GM19043 (cell line): ENCODE data around the gene GEN1.

ENCODE experiments used
- ATAC-seq: cut with Tn5 transposase; IDR thresholded peaks from one replicate; pipeline ENCODE4 v1.9.1; 2021; ENCODE audit warnings: low read depth; ENCODE audit not compliant: unreplicated experiment

GEN1 gene

DNA sequence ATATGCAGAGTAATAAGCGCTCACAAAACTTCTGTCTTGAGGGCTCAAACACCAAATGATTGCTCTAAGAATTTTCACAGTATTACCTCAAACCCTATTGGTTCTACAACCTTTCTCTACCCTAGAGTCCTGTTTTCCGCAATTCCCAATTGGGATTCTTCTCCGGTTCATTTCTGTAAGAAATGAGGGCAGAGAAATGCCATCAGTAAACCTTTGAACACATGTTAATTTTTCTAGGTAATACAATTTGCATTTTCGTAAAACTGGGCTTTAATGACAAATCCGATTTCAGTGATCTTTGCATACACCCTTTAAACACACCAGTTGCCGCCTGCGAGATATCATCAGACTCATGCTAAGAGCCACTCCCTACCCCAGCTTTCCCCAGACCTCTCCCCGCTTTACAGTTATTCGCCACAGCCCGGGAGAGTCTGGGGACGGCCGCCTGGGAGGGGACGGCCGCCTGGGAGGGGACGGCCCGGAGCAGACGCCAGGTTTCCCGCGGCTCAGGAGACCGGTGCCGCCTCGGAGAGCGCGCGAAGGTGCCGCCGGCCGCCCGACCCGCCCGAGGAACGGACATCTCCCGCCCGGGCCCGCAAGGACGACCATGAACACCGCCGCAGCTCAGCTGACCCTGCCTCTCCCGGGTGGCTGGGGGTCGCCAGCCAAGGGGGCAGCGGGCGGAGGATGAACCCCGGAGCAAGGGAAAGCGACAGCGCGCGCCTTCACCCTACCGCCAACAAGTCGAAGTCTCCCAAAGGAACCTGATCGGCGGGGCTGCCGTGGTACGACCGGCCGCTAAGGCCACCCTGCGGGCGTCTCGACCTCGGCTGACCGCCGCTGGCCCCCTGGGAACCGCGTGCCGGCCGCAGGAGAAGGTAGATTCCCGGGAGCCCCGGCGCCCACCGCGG lies 791 bp upstream of the GEN1 start:
- peak; percentile 34 for ATAC-seq

GRCh38 chr2:17754773-17755425 lies 961 bp downstream of the GEN1 start:
- no peak for ATAC-seq

GRCh38 chr2:17756668-17757067 lies 2.7 kb downstream of the GEN1 start:
- no peak for ATAC-seq

DNA sequence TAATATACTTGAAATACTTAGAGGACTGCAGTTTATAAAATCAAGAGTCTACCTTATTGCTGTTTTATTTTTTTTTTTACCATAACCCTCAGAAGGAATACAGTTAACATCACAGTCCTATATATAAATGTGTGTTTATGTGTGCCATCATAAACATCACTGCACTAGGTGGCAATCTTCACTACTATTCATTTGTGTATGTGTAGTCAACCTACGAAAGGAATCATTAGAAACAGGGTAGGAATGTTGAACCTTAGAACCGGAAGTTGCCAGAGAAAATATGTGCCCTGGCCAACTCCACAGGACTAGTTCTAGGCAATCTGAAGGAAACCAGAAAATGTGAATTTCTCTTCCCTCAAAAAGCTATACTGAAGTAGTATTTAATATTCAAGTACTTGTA lies 3.4 kb downstream of the GEN1 start:
- no peak for ATAC-seq

DNA sequence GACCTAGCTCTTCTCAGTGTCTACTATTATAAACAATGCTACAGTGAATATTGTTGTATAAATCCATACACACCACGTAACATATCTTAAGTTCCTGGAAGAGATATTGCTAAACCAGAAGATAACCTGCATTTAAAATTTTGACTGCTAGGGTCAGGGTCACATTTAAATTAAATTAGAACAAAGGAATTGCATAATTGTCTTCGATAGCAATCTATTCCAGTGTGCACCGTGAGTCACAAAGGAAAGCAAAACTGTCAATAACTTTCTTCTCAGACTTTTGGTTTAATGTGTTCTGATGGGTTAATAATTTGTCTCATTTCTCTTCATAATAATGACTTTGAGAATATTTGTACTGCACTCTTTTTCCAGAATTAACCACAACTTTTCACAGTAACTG lies 4.2 kb downstream of the GEN1 start:
- ATAC-seq: no peak

DNA sequence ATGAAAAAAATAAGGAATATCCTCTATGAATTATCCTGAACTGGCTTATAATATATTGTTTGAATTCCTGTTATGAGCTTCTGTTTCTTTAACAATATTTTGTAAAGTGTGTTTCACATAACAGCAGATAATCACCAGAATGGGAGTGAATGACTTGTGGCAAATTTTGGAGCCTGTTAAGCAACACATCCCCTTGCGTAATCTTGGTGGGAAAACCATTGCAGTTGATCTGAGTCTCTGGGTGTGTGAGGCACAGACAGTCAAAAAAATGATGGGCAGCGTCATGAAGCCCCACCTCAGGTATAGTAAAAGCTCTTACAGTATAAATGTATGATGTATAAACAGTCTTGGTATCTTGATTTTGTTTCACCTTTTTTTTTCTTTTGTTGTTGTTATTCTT lies 5.9 kb downstream of the GEN1 start:
- no peak for ATAC-seq

- no peak for ATAC-seq
These were observed 8.5 kb downstream of the GEN1 start for GRCh38 chr2:17762451-17762850.

- ATAC-seq: no peak
These were observed 9.8 kb downstream of the GEN1 start for GRCh38 chr2:17763641-17764333.

GRCh38 chr2:17765398-17765797 lies 11.5 kb downstream of the GEN1 start:
- ATAC-seq: no peak

- no peak for ATAC-seq
These were observed 15.0 kb downstream of the GEN1 start for GRCh38 chr2:17768894-17769293.

DNA sequence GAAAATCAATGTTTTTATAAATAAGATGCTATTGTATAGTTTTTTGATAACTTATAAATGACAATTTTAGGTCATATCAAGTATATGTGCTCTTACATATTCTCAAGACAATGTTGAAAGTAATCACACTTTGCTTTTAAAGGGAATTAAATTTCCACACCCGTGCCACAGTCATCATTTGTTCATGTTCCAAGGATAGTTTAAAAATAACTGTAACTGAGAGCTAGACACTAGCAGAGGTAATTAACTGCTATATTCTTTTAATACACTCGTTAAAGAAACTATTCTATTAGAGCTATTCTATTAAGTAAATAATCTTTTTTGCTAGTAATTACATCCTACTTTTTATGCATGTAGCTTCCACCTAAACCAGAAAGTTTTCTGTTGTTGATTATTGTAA lies 18.0 kb downstream of the GEN1 start:
- ATAC-seq: no peak

DNA sequence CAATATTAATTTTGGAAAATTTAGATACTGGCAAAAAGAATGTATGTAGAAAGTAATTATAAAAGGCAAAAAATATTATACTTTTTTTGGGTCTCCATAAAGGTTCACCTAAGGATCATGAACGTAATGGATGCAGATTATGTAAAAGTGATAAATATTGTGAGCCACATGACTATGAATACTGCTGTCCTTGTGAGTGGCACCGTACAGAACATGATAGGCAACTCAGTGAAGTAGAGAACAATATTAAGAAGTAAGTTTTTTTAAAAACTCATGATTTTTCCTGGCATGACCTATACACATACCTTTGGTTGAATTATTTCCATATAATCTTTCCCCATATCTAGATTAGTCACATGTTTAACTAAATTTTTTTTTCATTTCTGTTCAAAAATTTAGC lies 18.6 kb downstream of the GEN1 start:
- no peak for ATAC-seq

DNA sequence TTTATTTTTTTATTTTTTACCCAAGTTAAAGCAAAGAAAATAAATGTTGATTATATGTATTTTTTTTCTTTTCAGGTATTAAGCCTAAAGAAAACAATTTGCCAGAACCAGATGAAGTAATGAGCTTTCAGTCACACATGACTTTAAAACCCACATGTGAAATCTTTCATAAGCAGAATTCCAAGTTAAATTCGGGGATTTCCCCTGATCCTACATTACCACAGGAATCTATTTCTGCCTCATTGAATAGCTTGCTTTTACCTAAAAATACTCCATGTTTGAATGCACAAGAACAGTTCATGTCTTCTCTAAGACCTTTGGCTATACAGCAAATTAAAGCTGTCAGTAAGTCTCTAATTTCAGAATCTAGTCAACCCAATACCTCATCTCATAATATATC lies 26.6 kb downstream of the GEN1 start:
- ATAC-seq: no peak

DNA sequence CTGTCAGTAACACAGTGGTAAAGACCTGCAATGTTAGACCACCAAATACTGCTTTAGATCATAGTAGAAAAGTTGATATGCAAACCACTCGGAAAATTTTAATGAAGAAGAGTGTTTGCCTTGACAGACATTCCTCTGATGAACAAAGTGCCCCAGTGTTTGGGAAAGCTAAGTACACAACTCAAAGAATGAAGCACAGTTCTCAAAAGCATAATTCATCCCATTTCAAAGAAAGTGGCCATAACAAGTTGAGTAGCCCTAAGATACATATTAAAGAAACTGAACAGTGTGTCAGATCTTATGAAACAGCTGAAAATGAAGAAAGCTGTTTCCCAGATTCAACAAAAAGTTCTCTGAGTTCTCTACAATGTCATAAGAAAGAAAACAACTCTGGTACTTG lies 27.5 kb downstream of the GEN1 start:
- ATAC-seq: no peak

DNA sequence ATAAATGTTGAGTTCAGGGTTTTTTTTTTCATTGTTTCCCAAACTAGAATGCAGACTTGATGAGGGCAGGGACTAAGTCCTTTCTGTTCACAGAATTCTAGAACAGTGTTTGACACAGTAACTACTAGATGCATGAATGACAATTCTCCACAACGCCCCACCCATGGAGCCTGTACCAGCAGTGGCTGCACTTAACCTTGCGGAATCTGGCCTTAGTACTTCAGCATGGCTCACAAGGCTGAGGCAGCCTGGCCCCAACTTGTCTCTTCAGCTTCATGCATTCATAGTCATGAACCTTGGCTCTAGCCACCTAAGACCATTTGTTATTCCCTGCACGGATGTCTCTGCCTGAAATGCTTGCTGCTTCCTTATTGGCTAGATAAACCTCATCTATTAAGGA lies 32.8 kb downstream of the GEN1 start:
- ATAC-seq: no peak

DNA sequence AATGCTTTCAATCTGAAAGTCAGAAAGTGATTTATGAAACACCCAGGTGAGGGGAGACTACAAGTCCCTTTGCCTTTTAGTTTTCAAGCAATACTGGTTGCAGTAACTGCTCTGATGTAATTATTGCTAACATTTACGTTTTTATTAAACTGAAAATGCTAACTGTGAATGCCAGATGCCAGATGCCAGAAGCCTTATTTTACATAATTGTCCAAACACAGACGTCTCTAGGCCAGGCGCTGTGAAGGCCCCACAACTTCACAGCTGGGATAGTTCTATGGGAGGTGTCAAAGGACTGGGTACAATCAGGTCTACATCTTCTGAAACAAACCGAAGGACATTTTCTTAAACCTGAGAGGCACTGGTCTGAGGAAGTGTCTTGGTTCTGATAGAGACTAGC lies 34.8 kb downstream of the GEN1 start:
- no peak for ATAC-seq

DNA sequence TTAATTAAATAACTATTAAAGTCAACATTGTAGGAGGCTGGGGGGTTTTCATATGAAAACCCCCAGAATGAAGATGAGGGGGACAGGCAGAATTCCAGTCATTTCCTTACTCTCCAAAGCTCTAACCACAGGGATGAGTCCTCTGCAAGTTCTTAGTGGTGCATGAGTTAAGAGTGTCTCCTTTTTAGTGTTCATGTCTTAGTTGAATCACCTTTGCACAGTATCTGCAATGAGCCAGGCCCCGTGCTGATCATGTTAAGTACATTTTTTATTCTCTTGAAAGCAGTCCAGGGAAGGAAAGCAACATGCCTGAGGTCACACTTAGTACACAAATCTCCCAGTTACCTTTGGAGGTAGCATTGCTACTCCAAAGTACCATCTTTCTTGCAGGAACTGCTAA lies 36.6 kb downstream of the GEN1 start:
- no peak for ATAC-seq

DNA sequence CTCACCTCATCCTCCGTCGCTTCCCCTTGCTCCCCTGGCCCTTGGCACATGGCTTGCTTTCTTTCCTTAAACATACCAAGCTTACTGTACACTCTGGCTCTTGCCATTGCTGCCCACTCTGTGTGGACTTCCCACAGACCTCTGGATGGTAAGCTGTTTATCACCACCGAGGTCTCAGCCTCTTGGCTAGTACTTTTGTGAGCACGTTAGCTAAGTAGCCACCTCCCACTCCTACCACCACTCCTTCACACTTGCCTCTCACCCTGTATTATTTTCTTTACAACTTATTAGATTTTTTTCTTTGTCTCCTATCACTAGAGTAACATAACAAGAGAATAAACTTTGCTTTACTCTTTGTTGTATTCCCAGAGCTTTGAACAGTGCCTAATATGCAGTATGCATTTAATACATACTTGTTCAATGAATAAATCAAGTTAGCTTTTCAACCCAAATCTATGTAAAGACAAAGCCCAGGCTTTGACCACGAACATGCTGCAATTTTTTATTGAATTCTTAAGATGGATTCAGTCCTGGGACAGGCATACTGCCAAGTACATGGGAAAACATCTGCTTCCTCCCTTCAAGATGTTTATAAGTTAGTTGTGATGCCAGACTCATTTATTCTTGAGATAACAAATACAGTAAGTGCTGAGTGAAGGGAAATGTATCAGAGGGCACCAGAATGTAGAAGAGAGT lies 37.3 kb downstream of the GEN1 start:
- ATAC-seq: no peak

GRCh38 chr2:17791817-17792130 lies 37.8 kb downstream of the GEN1 start:
- ATAC-seq: no peak

DNA sequence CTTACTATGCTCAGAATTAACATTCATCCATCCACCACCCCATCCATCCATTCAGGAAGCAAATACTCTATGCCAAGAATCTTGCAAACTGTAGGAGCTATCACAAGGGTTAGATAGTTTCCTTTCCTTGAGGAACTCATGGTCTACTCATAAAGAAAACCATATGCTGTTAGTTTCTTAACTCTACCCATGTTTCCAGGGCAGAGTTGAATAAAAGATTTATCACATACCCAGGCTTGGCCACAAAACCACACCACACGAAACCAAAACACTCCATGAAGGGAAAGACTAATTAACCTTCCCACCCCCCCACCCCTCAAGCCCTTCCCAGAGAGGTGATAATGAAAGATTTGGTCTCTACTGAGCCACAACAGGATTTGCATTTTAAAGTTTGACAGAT lies 38.6 kb downstream of the GEN1 start:
- peak; percentile 40 for ATAC-seq

DNA sequence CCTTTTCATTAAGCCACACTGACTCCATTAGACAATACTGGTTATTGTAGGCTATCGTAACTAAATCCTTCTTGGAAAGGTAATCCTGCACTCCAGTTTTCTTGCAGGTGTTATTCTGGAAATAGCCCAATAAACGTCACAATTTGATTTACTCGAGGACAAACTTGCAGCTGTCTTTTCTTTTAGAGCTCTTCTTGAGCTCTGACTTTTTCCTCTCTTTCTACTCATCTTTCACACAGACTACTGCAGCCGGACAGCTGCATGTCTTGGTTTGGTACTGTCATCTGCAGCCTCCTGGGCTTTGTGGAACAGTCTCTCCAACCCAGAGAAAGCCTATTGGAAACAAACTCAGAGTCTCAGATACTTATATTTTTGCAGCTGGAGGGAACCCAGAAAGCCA lies 39.4 kb downstream of the GEN1 start:
- no peak for ATAC-seq
